Kidney (tissue), 14 donors: ENCODE results near the gene IFNA2. TPM values are rescaled to one million over a fixed set of nuclear protein-coding genes. Genes with fewer than 3 reads are reported as not detected.

Experiments
- DNase-seq, 5 donors: peaks; one replicate each; pipeline ENCODE4 v3.0.0-alpha.2; 2013 to 2020
- FAIRE-seq: peaks from 2 replicates; lab custom pipeline; 2012; peaks lifted over from hg19 to GRCh38; lab: Jason Lieb, UNC
- H3K27ac ChIP-seq, 2 donors: one replicate each; pipeline ENCODE4 v1.7.0; 2013; ENCODE audit warnings: low read depth in 2 of 2, low read length in 2 of 2, inconsistent platforms in 1 of 2
- H3K27me3 ChIP-seq: one replicate; pipeline ENCODE4 v1.7.1; 2013; ENCODE audit warnings: low read length, inconsistent platforms; ENCODE audit not compliant: control insufficient read depth, insufficient read depth
- H3K36me3 ChIP-seq, 3 donors: one replicate each; pipeline versions ENCODE4 v1.7.0 to v1.7.1; 2013; ENCODE audit warnings: low read length in 3 of 3, control low read depth in 1 of 3, inconsistent platforms in 1 of 3; ENCODE audit not compliant: insufficient read depth in 3 of 3, control insufficient read depth in 2 of 3
- H3K4me1 ChIP-seq, 3 donors: one replicate each; pipeline versions ENCODE4 v1.7.0 to v1.7.1; 2013; ENCODE audit warnings: low read length in 3 of 3, inconsistent platforms in 1 of 3, low read depth in 1 of 3; ENCODE audit not compliant: control insufficient read depth in 2 of 3, insufficient read depth in 2 of 3
- H3K4me3 ChIP-seq, 3 donors: one replicate each; pipeline versions ENCODE4 v1.7.0 to v1.8.1; 2013; ENCODE audit warnings: low read length in 3 of 3, control low read depth in 1 of 3, inconsistent platforms in 1 of 3
- H3K9ac ChIP-seq, 3 donors: one replicate each; pipeline versions ENCODE4 v1.7.0 to v1.7.1; 2013; ENCODE audit warnings: low read length in 3 of 3, control low read depth in 1 of 3, inconsistent platforms in 1 of 3
- H3K9me3 ChIP-seq, 3 donors: one replicate each; pipeline versions ENCODE4 v1.7.0 to v1.7.1; 2013; ENCODE audit warnings: low read length in 3 of 3, control low read depth in 1 of 3, inconsistent platforms in 1 of 3; ENCODE audit not compliant: control insufficient read depth in 2 of 3, insufficient read depth in 1 of 3
- intact Hi-C: fragments of 100-400 bp; cut with DNase I; formaldehyde crosslinking; loops from one replicate; pipeline ENCODE4 v1.11.1; 2022
- polyA plus RNA-seq: library from polyadenylated mRNA; stranded (reverse); fragments of 350-450 nt; fragmentation: Illumina TruSeq; extraction: RNeasy Lipid Tissue Mini Kit (QIAGEN cat#74804); gene quantifications from one replicate; pipeline ENCODE4 v1.2.3, GENCODE V29; 2014; ENCODE audit warnings: low read depth, low replicate concordance; ENCODE audit not compliant: insufficient read depth
- total RNA-seq: library from RNA; stranded (reverse); fragmentation: NEBNext Ultra II Directional; extraction: Animal tissue kit (Norgen Biotek cat#: 25700); gene quantifications from one replicate; pipeline ENCODE4 v1.2.1, GENCODE V29; 2021
- TF ChIP-seq, protein P1 (sequence below): IDR thresholded peaks from 3 replicates; pipeline ENCODE4 v1.5.1; 2012; ENCODE audit warnings: mild to moderate bottlenecking, moderate library complexity, borderline replicate concordance; ENCODE audit not compliant: insufficient read depth; ENCODE audit errors: extremely low read depth
- donor health status: control.
- donor health status: control.
- donor health status: control.
- donor health status: control.
- donor health status: control.
- donor health status: DM: yes; HTN: yes; CAD: no.
- donor health status: Normal renal cell carcinoma (clear cell type).

IFNA2 gene
- total and polyA plus RNA-seq, 2 donors from 2014 or later = not detected

DNA sequence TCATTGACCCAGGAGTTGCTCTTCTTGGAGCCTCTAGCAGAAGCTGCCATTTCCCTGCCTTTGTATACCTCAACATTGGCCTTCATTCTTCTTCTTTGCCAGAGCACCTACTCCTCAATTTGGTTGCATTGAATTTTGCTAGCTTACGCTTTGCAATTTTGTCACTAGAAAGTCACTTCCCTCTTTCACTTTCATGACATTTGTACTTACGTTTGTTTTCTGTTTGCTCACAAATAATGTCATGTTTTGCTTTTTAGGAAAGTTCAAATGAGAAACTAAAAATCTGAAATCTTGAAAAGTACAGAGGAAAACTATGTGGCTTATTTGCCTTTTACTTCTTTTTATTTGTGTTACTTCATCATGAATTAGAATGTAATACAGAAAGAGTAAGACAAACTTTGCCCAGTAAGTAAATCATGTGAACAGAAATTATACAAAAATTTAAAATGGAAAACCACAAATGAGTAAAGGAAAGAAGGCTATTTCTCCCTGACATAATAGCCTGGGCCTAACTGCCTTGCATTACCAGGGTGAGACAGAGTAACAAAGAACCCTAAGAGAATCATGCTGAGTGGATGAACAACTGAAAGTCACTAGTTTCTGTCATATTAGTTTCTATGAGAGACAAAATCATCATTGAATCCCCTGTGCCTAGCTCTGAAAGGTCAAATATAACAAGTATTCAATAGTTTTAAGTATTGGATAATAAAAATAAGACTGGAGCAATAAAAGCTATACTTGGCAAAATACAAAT lies 47.7 kb upstream of the IFNA2 start:
- no peak overlapping the region for H3K27ac ChIP-seq
- H3K27me3 ChIP-seq = no peaks in the 10 kb centered on the region
- no peak for DNase-seq
- no peak for FAIRE-seq
- H3K9ac ChIP-seq = no peak overlapping the region
- H3K4me3 ChIP-seq = no peak overlapping the region
- TF ChIP-seq, protein P1, sequence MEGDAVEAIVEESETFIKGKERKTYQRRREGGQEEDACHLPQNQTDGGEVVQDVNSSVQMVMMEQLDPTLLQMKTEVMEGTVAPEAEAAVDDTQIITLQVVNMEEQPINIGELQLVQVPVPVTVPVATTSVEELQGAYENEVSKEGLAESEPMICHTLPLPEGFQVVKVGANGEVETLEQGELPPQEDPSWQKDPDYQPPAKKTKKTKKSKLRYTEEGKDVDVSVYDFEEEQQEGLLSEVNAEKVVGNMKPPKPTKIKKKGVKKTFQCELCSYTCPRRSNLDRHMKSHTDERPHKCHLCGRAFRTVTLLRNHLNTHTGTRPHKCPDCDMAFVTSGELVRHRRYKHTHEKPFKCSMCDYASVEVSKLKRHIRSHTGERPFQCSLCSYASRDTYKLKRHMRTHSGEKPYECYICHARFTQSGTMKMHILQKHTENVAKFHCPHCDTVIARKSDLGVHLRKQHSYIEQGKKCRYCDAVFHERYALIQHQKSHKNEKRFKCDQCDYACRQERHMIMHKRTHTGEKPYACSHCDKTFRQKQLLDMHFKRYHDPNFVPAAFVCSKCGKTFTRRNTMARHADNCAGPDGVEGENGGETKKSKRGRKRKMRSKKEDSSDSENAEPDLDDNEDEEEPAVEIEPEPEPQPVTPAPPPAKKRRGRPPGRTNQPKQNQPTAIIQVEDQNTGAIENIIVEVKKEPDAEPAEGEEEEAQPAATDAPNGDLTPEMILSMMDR = no peak
- H3K36me3 ChIP-seq = no peaks in the 10 kb centered on the region
- H3K4me1 ChIP-seq = no peaks in the 10 kb centered on the region
- H3K9me3 ChIP-seq = no peaks in the 10 kb centered on the region
- intact Hi-C loops = no loop called here

DNA sequence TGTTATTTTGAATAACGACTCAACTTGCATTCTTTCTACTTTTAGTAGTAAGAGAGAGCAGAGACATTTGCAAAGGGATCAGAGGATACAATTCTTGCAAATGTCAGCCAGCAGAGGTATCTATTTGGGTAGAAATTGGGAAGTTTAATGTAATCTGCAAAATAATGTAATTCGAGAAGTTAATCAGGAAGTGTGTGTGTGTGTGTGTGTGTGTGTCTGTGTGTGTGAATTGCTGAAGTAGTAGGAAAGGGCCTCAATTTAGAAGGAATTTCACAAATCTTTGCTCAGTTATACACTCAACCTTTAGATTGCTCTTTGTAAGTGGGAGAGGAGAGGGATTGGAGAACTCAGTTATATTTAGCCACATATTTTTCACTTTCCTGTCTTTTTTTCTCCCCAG lies 44.0 kb upstream of the IFNA2 start:
- no peak for FAIRE-seq
- no peaks in the 10 kb centered on the region for H3K36me3 ChIP-seq
- H3K27me3 ChIP-seq = no peaks in the 10 kb centered on the region
- intact Hi-C loops = no loop called here
- DNase-seq = no peak
- no peak overlapping the region for H3K27ac ChIP-seq
- H3K4me1 ChIP-seq = no peaks in the 10 kb centered on the region
- no peak overlapping the region for H3K9ac ChIP-seq
- TF ChIP-seq, protein P1 = no peak
- no peaks in the 10 kb centered on the region for H3K9me3 ChIP-seq
- H3K4me3 ChIP-seq = no peak overlapping the region

DNA sequence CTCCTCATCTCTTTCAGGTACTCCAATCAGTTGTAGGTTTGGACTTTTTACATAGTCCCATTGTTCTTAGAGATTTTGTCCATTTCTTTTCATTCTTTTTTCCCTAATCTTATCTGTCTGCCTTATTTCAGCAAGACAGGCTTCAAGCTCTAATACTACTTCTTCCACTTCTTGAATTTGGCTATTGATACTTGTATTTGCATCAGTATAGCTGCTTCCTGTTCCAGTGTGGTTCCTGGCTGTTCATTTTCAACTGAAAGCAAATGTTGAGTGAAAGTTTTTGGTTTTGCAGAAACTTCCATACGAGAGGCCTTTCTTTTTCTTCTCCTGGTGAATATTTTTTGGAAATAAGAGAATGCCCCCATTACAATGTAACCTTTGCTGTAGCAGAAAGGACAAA lies 43.0 kb upstream of the IFNA2 start:
- TF ChIP-seq, protein P1 = no peak
- H3K27me3 ChIP-seq = no peaks in the 10 kb centered on the region
- no peaks in the 10 kb centered on the region for H3K4me1 ChIP-seq
- DNase-seq (no peak), FAIRE-seq (no peak)
- no peaks in the 10 kb centered on the region for H3K36me3 ChIP-seq
- no peak overlapping the region for H3K9ac ChIP-seq
- H3K27ac ChIP-seq = no peak overlapping the region
- H3K4me3 ChIP-seq = no peak overlapping the region
- no peaks in the 10 kb centered on the region for H3K9me3 ChIP-seq
- intact Hi-C loops = no loop called here
